Progenitor cell of endocrine pancreas (in vitro differentiated cells): ENCODE data around the gene CCL24. TPM values are rescaled to one million over a fixed set of nuclear protein-coding genes. Genes with fewer than 3 reads are reported as not detected.
"Not testable (repeated sequence)": the region's sequence is repeated elsewhere in the genome, so short reads cannot be mapped to it uniquely, and the experiment has no call there.

Experiments used
- DNase-seq: peaks from one replicate; pipeline ENCODE4 v3.0.0; 2021; ENCODE audit warnings: low spot score; ENCODE audit not compliant: unreplicated experiment
- H3K27ac Mint-ChIP-seq: 2 replicates; pipeline ENCODE4 v1.8.0; 2021; ENCODE audit warnings: mild to moderate bottlenecking, moderate library complexity, mixed read lengths
- H3K27me3 Mint-ChIP-seq: 2 replicates; pipeline ENCODE4 v1.8.0; 2021; ENCODE audit warnings: mixed read lengths
- H3K36me3 Mint-ChIP-seq: 2 replicates; pipeline ENCODE4 v1.8.0; 2022; ENCODE audit warnings: mixed read lengths; ENCODE audit not compliant: insufficient read depth
- H3K4me1 Mint-ChIP-seq: 2 replicates; pipeline ENCODE4 v1.8.0; 2021; ENCODE audit warnings: low read depth, mixed read lengths
- H3K4me3 Mint-ChIP-seq: 2 replicates; pipeline ENCODE4 v1.8.0; 2021; ENCODE audit warnings: low read depth, mild to moderate bottlenecking, moderate library complexity, mixed read lengths
- H3K9me3 Mint-ChIP-seq: 2 replicates; pipeline ENCODE4 v1.8.0; 2021; ENCODE audit warnings: low read depth, mixed read lengths
- total RNA-seq: library from RNA; stranded (reverse); gene quantifications from 2 replicates; pipeline ENCODE4 v1.2.1, GENCODE V29; 2021
- TF ChIP-seq, protein P1 (sequence below): fragments of 200-600 bp; sonication (generic); IDR thresholded peaks from one replicate; pipeline ENCODE4 v1.5.0; 2021; ENCODE audit warnings: antibody characterized with exemption, mild to moderate bottlenecking; ENCODE audit not compliant: unreplicated experiment

CCL24 gene
- total RNA-seq, 1 donor from 2014 or later: not detected

- H3K4me1 Mint-ChIP-seq: no peaks in the 10 kb centered on the region
- no peaks in the 10 kb centered on the region for H3K9me3 Mint-ChIP-seq
- no peaks in the 10 kb centered on the region for H3K36me3 Mint-ChIP-seq
- DNase-seq: no peak
- H3K27me3 Mint-ChIP-seq: peaks cover 3% of the 10 kb centered on the region
- H3K4me3 Mint-ChIP-seq: no peak overlapping the region
- no peak overlapping the region for H3K27ac Mint-ChIP-seq
- TF ChIP-seq, protein P1, sequence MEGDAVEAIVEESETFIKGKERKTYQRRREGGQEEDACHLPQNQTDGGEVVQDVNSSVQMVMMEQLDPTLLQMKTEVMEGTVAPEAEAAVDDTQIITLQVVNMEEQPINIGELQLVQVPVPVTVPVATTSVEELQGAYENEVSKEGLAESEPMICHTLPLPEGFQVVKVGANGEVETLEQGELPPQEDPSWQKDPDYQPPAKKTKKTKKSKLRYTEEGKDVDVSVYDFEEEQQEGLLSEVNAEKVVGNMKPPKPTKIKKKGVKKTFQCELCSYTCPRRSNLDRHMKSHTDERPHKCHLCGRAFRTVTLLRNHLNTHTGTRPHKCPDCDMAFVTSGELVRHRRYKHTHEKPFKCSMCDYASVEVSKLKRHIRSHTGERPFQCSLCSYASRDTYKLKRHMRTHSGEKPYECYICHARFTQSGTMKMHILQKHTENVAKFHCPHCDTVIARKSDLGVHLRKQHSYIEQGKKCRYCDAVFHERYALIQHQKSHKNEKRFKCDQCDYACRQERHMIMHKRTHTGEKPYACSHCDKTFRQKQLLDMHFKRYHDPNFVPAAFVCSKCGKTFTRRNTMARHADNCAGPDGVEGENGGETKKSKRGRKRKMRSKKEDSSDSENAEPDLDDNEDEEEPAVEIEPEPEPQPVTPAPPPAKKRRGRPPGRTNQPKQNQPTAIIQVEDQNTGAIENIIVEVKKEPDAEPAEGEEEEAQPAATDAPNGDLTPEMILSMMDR: no peak
These were observed 29.3 kb upstream of the CCL24 start for GRCh38 chr7:75842836-75843446.

DNA sequence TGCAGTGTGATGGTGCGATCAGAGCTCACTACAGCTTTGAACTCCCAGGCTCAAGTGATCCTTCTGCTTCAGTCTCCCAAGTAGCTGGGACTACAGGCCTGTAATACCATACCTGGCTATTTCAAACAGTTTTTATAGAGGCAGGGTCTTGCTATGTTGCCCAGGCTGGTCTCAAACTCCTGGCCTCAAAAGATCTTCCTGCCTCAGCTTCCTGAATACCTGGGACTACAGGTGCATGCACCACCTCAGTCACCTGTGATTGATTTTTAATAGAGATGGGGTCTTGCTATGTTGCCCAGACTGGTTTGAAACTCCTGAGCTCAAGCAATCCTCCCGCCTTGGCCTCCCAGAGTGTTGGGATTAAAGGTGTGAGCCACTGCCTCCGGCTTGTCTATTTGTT, 26.4 kb upstream of the CCL24 start:
- Mint-ChIP-seq H3K4me1 (no peaks in the 10 kb centered on the region), H3K4me3 (no peak overlapping the region), H3K36me3 (no peaks in the 10 kb centered on the region), H3K27ac (no peak overlapping the region), H3K9me3 (no peaks in the 10 kb centered on the region), H3K27me3 (no peaks in the 10 kb centered on the region)
- DNase-seq: no peak
- TF ChIP-seq, protein P1: no peak

- H3K4me1 Mint-ChIP-seq, H3K9me3 Mint-ChIP-seq, H3K36me3 Mint-ChIP-seq, DNase-seq, H3K4me3 Mint-ChIP-seq, H3K27me3 Mint-ChIP-seq: not testable (repeated sequence)
- peak overlapping the region; percentile 35 for H3K27ac Mint-ChIP-seq
These were observed 24.8 kb upstream of the CCL24 start for GRCh38 chr7:75838281-75838930.

GRCh38 chr7:75836798-75837197, 23.2 kb upstream of the CCL24 start:
- H3K36me3 Mint-ChIP-seq: no peaks in the 10 kb centered on the region
- no peaks in the 10 kb centered on the region for H3K4me1 Mint-ChIP-seq
- no peak overlapping the region for H3K4me3 Mint-ChIP-seq
- no peak overlapping the region for H3K27ac Mint-ChIP-seq
- no peaks in the 10 kb centered on the region for H3K9me3 Mint-ChIP-seq
- TF ChIP-seq, protein P1: no peak
- no peaks in the 10 kb centered on the region for H3K27me3 Mint-ChIP-seq
- no peak for DNase-seq

GRCh38 chr7:75835688-75836285, 22.2 kb upstream of the CCL24 start:
- no peak for DNase-seq
- no peaks in the 10 kb centered on the region for H3K27me3 Mint-ChIP-seq
- H3K36me3 Mint-ChIP-seq: no peaks in the 10 kb centered on the region
- no peak overlapping the region for H3K27ac Mint-ChIP-seq
- TF ChIP-seq, protein P1: no peak
- no peaks in the 10 kb centered on the region for H3K4me1 Mint-ChIP-seq
- H3K4me3 Mint-ChIP-seq: no peak overlapping the region
- no peaks in the 10 kb centered on the region for H3K9me3 Mint-ChIP-seq

DNA sequence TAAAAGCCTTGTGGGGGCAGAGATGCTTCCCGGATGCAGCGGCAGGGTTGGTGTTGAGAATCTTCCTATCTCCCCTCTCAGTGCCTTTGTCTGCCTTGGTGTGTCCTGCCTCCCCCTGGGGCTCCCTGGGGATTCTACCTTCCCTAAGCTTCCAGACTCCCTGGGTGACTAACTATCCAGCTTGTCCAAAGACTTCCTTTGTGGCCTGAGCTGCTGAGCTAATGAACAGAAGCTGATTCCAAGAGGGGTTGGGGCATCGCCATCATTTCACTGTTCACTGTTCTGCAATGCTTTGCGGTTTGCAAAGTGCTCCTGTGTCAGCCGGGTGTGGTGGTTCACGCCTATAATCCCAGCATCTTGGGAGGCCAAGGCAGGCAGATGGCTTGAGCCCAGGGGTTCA, 20.1 kb upstream of the CCL24 start:
- not testable (repeated sequence) for H3K4me3 Mint-ChIP-seq, H3K27ac Mint-ChIP-seq, H3K27me3 Mint-ChIP-seq

More for the DNA sequence above, 20.1 kb upstream of the CCL24 start:
- not testable (repeated sequence) for H3K36me3 Mint-ChIP-seq, H3K4me1 Mint-ChIP-seq, H3K9me3 Mint-ChIP-seq, DNase-seq
